Effector memory CD8-positive, alpha-beta T cell (primary cell): ENCODE data around the gene TMOD4.

Source experiments
- ATAC-seq: fragments of 150-1000 bp; cut with Tn5 transposase; replicated peaks from 2 replicates; pipeline ENCODE4 v1.10.0; 2021; ENCODE audit warnings: mild to moderate bottlenecking, moderate library complexity
- DNase-seq, 3 experiments: peaks; one replicate each; pipeline ENCODE4 v3.0.0; 2021
- H3K27ac Mint-ChIP-seq, 2 donors: one replicate each; pipeline ENCODE4 v1.8.0; 2022; ENCODE audit warnings: mild to moderate bottlenecking in 2 of 2, mixed read lengths in 2 of 2, moderate library complexity in 2 of 2
- H3K27me3 Mint-ChIP-seq, 2 donors: one replicate each; pipeline ENCODE4 v1.8.0; 2022; ENCODE audit warnings: mixed read lengths in 2 of 2
- H3K36me3 Mint-ChIP-seq: one replicate; pipeline ENCODE4 v1.8.0; 2022; ENCODE audit warnings: mild to moderate bottlenecking, moderate library complexity, mixed read lengths; ENCODE audit not compliant: insufficient read depth
- H3K4me1 Mint-ChIP-seq, 2 donors: one replicate each; pipeline ENCODE4 v1.8.0; 2022; ENCODE audit warnings: low read depth in 2 of 2, mixed read lengths in 2 of 2
- H3K4me3 Mint-ChIP-seq, 2 donors: one replicate each; pipeline ENCODE4 v1.8.0; 2022; ENCODE audit warnings: mild to moderate bottlenecking in 2 of 2, mixed read lengths in 2 of 2, moderate library complexity in 2 of 2
- H3K9me3 Mint-ChIP-seq, 2 donors: one replicate each; pipeline ENCODE4 v1.8.0; 2022; ENCODE audit warnings: mixed read lengths in 2 of 2

The TMOD4 gene

GRCh38 chr1:151144474-151145303 lies 31.1 kb downstream of the TMOD4 start:
- Mint-ChIP-seq H3K27ac (no peak overlapping the region), H3K4me3 (peak overlapping the region; percentile 83 to 88), H3K9me3 (no peaks in the 10 kb centered on the region), H3K4me1 (peaks cover 7 to 13% of the 10 kb centered on the region in 2 donors), H3K27me3 (peaks cover 0 to 6% of the 10 kb centered on the region in 2 donors), H3K36me3 (no peaks in the 10 kb centered on the region)
- no peak for ATAC-seq
- no peak for DNase-seq

DNA sequence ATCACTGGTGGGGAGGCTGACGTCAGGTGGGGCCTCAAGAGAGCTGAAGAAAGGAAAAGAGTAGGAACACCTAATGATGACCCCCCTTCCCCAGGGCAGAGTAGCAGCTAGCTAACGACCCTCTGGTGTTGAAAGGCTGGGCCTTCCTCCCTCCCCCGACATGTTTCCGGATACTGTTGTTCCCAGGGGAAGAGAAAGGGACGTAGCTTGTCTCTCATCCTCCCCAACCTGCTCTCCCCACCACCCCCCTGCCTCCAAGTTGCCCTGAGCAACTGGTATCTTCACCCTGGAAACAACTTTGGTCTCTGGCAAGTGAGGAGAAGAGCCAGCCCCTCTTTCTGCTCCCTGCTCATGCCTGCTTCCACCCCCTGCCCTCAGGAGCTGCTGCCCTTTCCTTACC lies 31.8 kb downstream of the TMOD4 start:
- peaks cover 0 to 6% of the 10 kb centered on the region in 2 donors for H3K27me3 Mint-ChIP-seq
- peaks cover 7 to 13% of the 10 kb centered on the region in 2 donors for H3K4me1 Mint-ChIP-seq
- no peaks in the 10 kb centered on the region for H3K36me3 Mint-ChIP-seq
- H3K4me3 Mint-ChIP-seq, result no peak overlapping the region
- no peak overlapping the region for H3K27ac Mint-ChIP-seq
- H3K9me3 Mint-ChIP-seq, result no peaks in the 10 kb centered on the region
- ATAC-seq (no peak), DNase-seq (no peak)

DNA sequence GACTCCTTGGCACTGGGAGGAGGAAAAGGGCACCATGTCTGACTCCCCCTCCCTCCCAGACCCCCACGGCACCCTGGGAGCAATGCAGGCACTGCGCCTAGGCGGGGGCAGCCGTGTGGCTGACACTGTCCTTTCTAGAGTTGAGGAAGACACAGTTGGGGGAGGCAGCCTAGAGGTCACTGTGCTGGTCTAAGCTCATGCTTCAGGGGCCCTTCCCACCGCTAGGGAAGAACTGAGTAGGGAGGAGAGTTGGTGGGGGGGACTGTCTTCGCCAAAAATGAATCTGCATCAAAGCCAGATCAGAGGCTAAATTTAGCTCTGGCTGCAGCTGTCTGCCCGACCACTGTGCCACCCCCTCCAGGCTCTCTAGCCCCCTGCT lies 32.7 kb downstream of the TMOD4 start:
- no peaks in the 10 kb centered on the region for H3K9me3 Mint-ChIP-seq
- no peak overlapping the region for H3K4me3 Mint-ChIP-seq
- H3K27ac Mint-ChIP-seq, result no peak overlapping the region
- ATAC-seq (no peak), DNase-seq (no peak)
- H3K4me1 Mint-ChIP-seq, result peaks cover 7 to 13% of the 10 kb centered on the region in 2 donors
- peaks cover 0 to 6% of the 10 kb centered on the region in 2 donors for H3K27me3 Mint-ChIP-seq
- no peaks in the 10 kb centered on the region for H3K36me3 Mint-ChIP-seq

DNA sequence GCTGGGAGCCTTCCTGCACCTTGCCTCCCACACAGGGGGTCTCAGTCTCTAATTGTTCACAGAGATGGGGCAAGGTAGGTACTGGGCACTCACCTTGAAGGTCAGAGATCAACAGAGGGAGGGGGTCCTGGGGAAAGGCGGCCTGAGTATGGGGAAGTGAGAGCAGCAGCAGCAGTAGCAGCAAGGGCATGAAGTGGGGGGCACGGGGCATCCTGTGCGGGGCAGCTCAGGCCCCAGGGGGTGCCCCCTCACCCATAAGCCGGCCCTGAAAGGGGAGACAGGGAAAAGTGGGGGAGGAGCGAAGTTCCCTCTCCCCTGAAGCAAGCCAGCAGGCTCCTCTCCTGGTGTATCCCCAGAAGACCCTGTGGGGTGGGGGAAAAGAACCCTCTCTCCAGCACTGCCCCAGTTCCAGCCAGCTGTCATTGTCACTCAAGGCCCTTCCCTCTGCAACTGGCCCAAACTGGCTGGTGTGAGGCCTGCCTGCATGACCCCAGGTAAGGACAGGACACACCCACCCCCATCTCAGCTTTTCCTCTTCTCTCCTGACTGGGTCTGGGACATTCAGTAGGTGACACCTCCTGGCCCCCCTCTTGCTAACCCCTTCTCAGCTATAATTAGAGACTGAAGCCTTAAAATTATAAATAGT lies 33.2 kb downstream of the TMOD4 start:
- Mint-ChIP-seq H3K9me3 (no peaks in the 10 kb centered on the region), H3K27ac (no peak overlapping the region), H3K27me3 (peaks cover 0 to 6% of the 10 kb centered on the region in 2 donors), H3K36me3 (no peaks in the 10 kb centered on the region), H3K4me1 (peaks cover 7 to 13% of the 10 kb centered on the region in 2 donors), H3K4me3 (no peak overlapping the region)
- DNase-seq (no peak), ATAC-seq (no peak)

DNA sequence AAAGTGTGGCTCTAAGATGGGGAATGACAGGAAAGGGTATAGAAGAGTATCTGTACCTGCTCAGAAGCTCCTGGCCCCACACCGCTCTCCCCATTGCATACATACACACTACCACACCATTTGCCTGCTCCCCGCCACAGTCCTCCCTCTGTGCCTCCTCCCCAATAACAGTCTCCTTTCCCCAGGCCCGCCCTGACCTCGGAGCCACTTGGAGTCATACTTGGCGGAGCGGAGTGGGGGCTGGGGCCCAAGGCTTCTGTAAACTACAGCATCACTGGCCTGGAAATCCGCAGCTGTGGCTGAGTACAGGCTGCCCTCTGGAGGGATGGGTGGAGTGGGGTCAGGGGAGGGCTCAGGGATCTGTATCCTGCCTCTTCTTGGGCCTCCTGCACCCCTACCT lies 38.0 kb downstream of the TMOD4 start:
- Mint-ChIP-seq H3K9me3 (no peaks in the 10 kb centered on the region), H3K4me3 (no peak overlapping the region), H3K27ac (no peak overlapping the region), H3K4me1 (peaks cover 0 to 4% of the 10 kb centered on the region in 2 donors), H3K36me3 (no peaks in the 10 kb centered on the region), H3K27me3 (no peaks in the 10 kb centered on the region)
- ATAC-seq, result no peak
- DNase-seq, result no peak

DNA sequence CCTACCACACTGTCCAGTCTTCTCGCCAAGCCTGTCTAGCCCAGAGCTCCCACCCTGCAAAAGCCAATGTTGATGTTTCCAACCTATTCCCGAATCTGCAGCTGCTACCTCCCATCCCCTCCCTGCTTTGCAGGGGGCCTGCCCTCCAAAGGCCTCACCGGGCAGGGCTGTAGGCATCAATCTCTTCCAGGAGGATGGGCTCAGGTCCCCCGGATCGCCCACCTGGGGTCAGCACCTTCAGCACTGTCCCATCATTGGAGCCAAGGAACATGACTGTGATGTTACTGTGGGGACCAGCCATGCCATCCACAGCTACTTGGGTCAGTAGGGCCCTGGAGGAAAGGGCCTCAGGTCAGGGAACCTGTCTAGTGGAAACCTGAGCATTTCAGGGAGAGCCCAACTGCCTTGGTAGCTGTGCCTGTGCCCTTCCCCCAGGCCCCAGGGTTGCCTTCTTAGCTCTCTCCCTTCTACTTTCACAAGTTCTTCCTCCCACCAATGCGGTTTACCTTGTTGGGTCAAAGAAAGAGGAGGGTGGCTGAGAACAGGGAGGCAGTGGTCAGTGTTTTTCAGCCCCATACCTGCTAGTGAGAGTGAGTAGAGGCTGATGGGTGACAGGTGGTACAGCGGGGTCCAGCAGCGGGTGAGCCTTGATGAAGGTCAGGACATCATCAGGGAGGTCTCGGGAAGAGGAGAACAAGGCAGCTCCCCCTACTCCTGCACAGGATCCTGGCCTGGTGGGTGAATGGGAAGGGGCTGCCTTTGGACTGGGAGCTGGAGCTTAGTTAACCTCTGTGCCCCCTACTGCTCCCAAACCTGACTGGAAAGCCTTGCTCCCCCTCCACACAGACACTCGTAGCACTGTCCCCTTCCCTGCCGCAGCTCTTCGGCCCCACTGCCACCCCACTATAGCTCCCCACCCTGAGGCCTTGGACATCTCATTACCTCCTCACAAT lies 40.1 kb downstream of the TMOD4 start:
- H3K27me3 Mint-ChIP-seq, result peaks cover 0 to 14% of the 10 kb centered on the region in 2 donors
- H3K27ac Mint-ChIP-seq, result no peak overlapping the region
- H3K9me3 Mint-ChIP-seq, result no peaks in the 10 kb centered on the region
- DNase-seq, result no peak
- H3K36me3 Mint-ChIP-seq, result no peaks in the 10 kb centered on the region
- peaks cover 1 to 4% of the 10 kb centered on the region in 2 donors for H3K4me1 Mint-ChIP-seq
- H3K4me3 Mint-ChIP-seq, result no peak overlapping the region
- no peak for ATAC-seq

GRCh38 chr1:151134991-151135390 lies 40.8 kb downstream of the TMOD4 start:
- H3K36me3 Mint-ChIP-seq, result no peaks in the 10 kb centered on the region
- H3K9me3 Mint-ChIP-seq, result no peaks in the 10 kb centered on the region
- ATAC-seq (no peak), DNase-seq (no peak)
- H3K4me1 Mint-ChIP-seq, result peaks cover 1 to 4% of the 10 kb centered on the region in 2 donors
- H3K27me3 Mint-ChIP-seq, result peaks cover 0 to 16% of the 10 kb centered on the region in 2 donors
- H3K4me3 Mint-ChIP-seq, result no peak overlapping the region
- no peak overlapping the region for H3K27ac Mint-ChIP-seq

DNA sequence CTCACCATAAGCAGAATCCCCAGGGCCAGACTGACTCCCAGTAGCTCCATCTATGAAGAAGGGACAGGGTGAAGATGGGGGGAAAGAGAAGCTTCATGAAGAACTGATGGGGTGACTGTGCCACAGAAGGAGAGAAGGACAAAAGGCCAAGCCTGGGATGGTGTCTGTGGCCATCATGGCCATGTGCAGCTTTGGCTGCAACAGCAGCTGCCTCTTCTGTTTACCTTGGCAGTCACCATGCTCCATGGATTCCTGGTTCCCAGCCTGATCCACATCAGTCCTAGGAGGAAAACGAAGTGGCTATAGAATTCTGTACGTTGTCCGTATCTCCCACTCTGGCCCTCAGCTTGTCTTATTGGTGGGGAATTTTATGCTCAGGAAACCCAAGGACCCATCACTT lies 41.4 kb downstream of the TMOD4 start:
- no peak overlapping the region for H3K4me3 Mint-ChIP-seq

DNA sequence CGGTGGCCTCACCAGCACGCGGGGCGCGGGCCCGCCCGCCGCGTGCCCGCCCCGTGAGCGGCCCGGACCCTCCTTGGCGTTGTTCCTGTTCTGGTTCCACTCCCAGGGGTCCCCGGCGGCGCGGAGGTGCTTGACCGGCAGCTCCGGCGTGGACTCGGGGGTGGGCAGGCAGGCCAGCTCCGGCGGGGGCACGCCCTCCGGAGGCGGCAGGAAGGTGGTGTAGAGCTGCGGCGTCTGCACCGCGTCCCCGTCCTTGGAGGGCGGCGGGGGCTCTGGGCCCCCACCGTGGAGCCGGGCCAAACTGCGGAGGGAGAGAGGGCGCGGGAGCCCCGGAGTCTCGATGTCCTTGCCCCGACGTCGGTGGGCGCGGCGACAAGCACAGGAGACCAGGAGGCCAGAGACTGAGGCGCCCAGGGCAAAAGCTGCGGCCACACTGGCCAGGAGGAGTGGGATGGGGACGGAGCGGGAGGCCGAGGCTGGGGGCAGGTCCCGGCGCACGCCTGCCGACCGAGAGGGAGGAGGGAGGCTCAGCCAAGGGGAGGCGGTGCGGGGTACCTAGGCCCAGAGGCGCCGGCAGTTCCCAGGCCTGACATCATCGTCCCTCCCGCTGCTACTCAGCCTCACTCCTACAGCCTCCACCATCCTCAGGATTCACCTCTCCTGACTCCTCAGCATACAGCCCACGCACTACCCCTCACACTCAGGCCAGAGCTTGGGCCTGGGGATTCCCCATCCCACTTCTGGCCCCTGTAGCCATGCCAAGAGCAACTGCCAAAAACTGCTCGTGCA lies 42.6 kb downstream of the TMOD4 start:
- H3K4me1 Mint-ChIP-seq, result peaks cover 1 to 4% of the 10 kb centered on the region in 2 donors
- H3K4me3 Mint-ChIP-seq, result no peak overlapping the region
- H3K9me3 Mint-ChIP-seq, result no peaks in the 10 kb centered on the region
- no peak for DNase-seq
- no peak for ATAC-seq
- H3K27me3 Mint-ChIP-seq, result peaks cover 0 to 16% of the 10 kb centered on the region in 2 donors
- H3K27ac Mint-ChIP-seq, result no peak overlapping the region
- H3K36me3 Mint-ChIP-seq, result peaks cover 5% of the 10 kb centered on the region

More for the DNA sequence above, 41.4 kb downstream of the TMOD4 start:
- Mint-ChIP-seq H3K4me1 (peaks cover 1 to 4% of the 10 kb centered on the region in 2 donors), H3K9me3 (no peaks in the 10 kb centered on the region), H3K27me3 (peaks cover 0 to 16% of the 10 kb centered on the region in 2 donors), H3K36me3 (no peaks in the 10 kb centered on the region), H3K27ac (no peak overlapping the region)
- ATAC-seq (no peak), DNase-seq (no peak)

DNA sequence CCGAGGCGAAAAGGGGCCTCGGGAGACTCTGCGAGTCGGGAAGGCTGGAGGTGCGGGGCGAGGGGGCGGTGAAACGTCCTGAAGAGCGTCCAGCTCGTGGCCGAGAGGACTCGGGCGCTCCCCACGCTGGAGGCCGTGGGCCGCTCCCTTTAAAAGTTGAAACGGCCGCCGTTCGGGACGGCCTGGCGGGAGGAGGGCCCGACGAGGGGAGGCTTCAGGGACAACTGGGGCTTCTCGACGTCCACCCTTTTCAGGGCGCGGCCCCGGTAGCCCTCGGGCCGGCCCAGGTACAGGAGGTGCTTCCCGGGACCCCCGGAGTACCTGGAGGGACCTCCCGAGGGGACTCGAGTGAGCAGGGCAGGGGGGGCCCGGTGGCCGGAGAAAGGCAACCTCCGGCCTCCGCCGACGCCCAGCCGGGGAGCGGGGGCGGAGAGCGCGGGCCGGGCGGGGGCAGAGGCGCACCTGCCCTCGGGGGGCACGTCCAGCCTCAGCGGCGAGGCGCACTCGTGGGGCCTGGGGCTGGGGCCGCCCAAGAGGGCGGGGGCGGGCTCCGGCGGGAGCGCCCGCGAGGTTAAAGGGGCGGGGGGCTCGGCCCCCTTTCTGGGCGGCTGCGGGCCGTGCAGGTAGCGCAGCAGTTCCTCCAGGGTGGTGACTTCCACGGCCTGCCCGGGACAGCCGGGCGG lies 43.3 kb downstream of the TMOD4 start:
- no peak for DNase-seq
- peak overlapping the region in 1 of 2 donors; percentile 70 for H3K4me3 Mint-ChIP-seq
- peaks cover 0 to 16% of the 10 kb centered on the region in 2 donors for H3K27me3 Mint-ChIP-seq

DNA sequence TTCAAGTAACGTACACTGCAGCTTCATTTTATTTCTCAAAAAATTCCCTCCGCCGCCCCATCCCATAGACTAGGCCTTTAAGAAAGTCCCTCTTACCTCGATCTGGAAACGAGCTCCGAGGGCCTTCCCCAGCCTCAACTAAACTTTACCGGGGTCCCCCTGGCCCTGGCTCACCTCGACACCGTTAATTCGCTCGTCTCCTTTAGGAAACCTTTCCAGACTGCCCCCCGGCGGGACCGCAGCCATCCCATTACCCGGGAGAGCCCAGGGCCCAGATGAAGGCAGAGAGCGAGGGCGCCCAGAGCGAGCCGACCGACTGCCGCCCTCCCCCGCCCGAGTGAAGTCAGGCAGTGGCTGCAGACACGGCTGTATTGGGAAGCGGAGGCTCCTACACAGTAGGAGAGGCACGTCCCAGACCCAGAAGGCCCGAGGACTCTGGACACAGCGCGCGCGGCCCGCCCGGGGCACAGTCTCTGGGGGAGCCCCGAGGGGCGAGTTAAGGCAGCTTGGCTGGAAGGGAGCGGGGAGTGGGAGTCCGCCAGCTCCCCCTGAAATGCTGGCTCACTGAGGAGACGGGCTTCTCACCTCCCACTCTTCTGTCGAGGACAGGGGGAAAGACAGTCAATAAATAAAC lies 44.0 kb downstream of the TMOD4 start:
- H3K4me1 Mint-ChIP-seq, result peaks cover 1 to 3% of the 10 kb centered on the region in 2 donors
- peaks cover 8% of the 10 kb centered on the region for H3K36me3 Mint-ChIP-seq
- peak overlapping the region; percentile 45 to 70 for H3K4me3 Mint-ChIP-seq
- ATAC-seq (no peak), DNase-seq (no peak)
- H3K27me3 Mint-ChIP-seq, result peaks cover 0 to 16% of the 10 kb centered on the region in 2 donors
- no peaks in the 10 kb centered on the region for H3K9me3 Mint-ChIP-seq
- H3K27ac Mint-ChIP-seq, result no peak overlapping the region

More for the DNA sequence above, 43.3 kb downstream of the TMOD4 start:
- H3K4me1 Mint-ChIP-seq, result peaks cover 1 to 4% of the 10 kb centered on the region in 2 donors
- H3K36me3 Mint-ChIP-seq, result peaks cover 5% of the 10 kb centered on the region
- H3K9me3 Mint-ChIP-seq, result no peaks in the 10 kb centered on the region
- H3K27ac Mint-ChIP-seq, result no peak overlapping the region
- ATAC-seq, result no peak
